ENCODE data around the gene OTUD5.

The OTUD5 gene

GRCh38 chrX:48942895-48943294, 14.5 kb downstream of the OTUD5 start:
- no peak for TF ChIP-seq CTCF (IDR thresholded peaks at IDR 0.05)
- Histone ChIP-seq H3K4me1 (peaks cover 2% of the 10 kb centered on the region), H3K36me3 (ENCODE audit: control insufficient read depth, insufficient read depth, low read length) (no peaks in the 10 kb centered on the region), H3K9me3 (ENCODE audit: control insufficient read depth, low read length) (no peaks in the 10 kb centered on the region), H3K4me3 (ENCODE audit: low read depth, low read length) (no peak overlapping the region), H3K27ac (no peak overlapping the region), H3K9ac (no peak overlapping the region), H3K27me3 (ENCODE audit: control insufficient read depth, insufficient read depth, low read length) (no peaks in the 10 kb centered on the region), H3K4me2 (ENCODE audit: low read length) (no peak overlapping the region), H2AFZ (no peak overlapping the region), H3K79me2 (peaks cover 48% of the 10 kb centered on the region)

GRCh38 chrX:48940404-48940955, 16.9 kb downstream of the OTUD5 start:
- peaks cover 2% of the 10 kb centered on the region for H3K4me1 ChIP-seq
- no peaks in the 10 kb centered on the region for H3K27me3 ChIP-seq (ENCODE audit: control insufficient read depth, insufficient read depth, low read length)
- no peaks in the 10 kb centered on the region for H3K9me3 ChIP-seq (ENCODE audit: control insufficient read depth, low read length)
- no peak overlapping the region for H3K4me3 ChIP-seq (ENCODE audit: low read depth, low read length)
- peaks cover 42% of the 10 kb centered on the region for H3K79me2 ChIP-seq
- H2AFZ ChIP-seq = no peak overlapping the region
- no peak overlapping the region for H3K27ac ChIP-seq
- TF ChIP-seq CTCF (IDR thresholded peaks at IDR 0.05) = no peak
- H3K9ac ChIP-seq = no peak overlapping the region
- H3K4me2 ChIP-seq (ENCODE audit: low read length) = no peak overlapping the region
- no peaks in the 10 kb centered on the region for H3K36me3 ChIP-seq (ENCODE audit: control insufficient read depth, insufficient read depth, low read length)

GRCh38 chrX:48939524-48940228, 17.7 kb downstream of the OTUD5 start:
- H3K9ac ChIP-seq = no peak overlapping the region
- no peak overlapping the region for H2AFZ ChIP-seq
- H3K36me3 ChIP-seq (ENCODE audit: control insufficient read depth, insufficient read depth, low read length) = no peaks in the 10 kb centered on the region
- no peak overlapping the region for H3K4me3 ChIP-seq (ENCODE audit: low read depth, low read length)
- no peaks in the 10 kb centered on the region for H3K27me3 ChIP-seq (ENCODE audit: control insufficient read depth, insufficient read depth, low read length)
- H3K9me3 ChIP-seq (ENCODE audit: control insufficient read depth, low read length) = no peaks in the 10 kb centered on the region
- H3K27ac ChIP-seq = no peak overlapping the region
- peaks cover 2% of the 10 kb centered on the region for H3K4me1 ChIP-seq
- no peak overlapping the region for H3K4me2 ChIP-seq (ENCODE audit: low read length)
- peaks cover 41% of the 10 kb centered on the region for H3K79me2 ChIP-seq
- no peak for TF ChIP-seq CTCF (IDR thresholded peaks at IDR 0.05)

- Histone ChIP-seq H3K27ac (no peak overlapping the region), H3K36me3 (ENCODE audit: control insufficient read depth, insufficient read depth, low read length) (no peaks in the 10 kb centered on the region), H3K79me2 (peaks cover 38% of the 10 kb centered on the region), H3K9ac (no peak overlapping the region), H3K4me3 (ENCODE audit: low read depth, low read length) (no peak overlapping the region), H3K4me1 (peaks cover 2% of the 10 kb centered on the region), H2AFZ (no peak overlapping the region), H3K27me3 (ENCODE audit: control insufficient read depth, insufficient read depth, low read length) (no peaks in the 10 kb centered on the region), H3K9me3 (ENCODE audit: control insufficient read depth, low read length) (no peaks in the 10 kb centered on the region), H3K4me2 (ENCODE audit: low read length) (no peak overlapping the region)
- TF ChIP-seq CTCF (IDR thresholded peaks at IDR 0.05) = no peak
These were observed 18.5 kb downstream of the OTUD5 start for GRCh38 chrX:48938721-48939425.
